ENCODE results near the gene HDAC4.

The HDAC4 gene

GRCh38 chr2:239154971-239155805 lies 245.6 kb downstream of the HDAC4 start:
- no peak for DNase-seq (ENCODE audit: low read depth in 2 of 2)

GRCh38 chr2:239153806-239154591 lies 246.8 kb downstream of the HDAC4 start:
- no peak for DNase-seq (ENCODE audit: low read depth in 2 of 2)

- no peak for DNase-seq (ENCODE audit: low read depth in 2 of 2)
These were observed 247.9 kb downstream of the HDAC4 start for GRCh38 chr2:239152916-239153305.

- DNase-seq (ENCODE audit: low read depth in 2 of 2) = no peak
These were observed 248.4 kb downstream of the HDAC4 start for GRCh38 chr2:239152239-239152915.

GRCh38 chr2:239151201-239152131 lies 249.4 kb downstream of the HDAC4 start:
- no peak for DNase-seq (ENCODE audit: low read depth in 2 of 2)

- no peak for DNase-seq (ENCODE audit: low read depth in 2 of 2)
These were observed 250.5 kb downstream of the HDAC4 start for GRCh38 chr2:239150125-239151011.

GRCh38 chr2:239149501-239149900 lies 251.3 kb downstream of the HDAC4 start:
- DNase-seq (ENCODE audit: low read depth in 2 of 2) = no peak

- no peak for DNase-seq (ENCODE audit: low read depth in 2 of 2)
These were observed 252.2 kb downstream of the HDAC4 start for GRCh38 chr2:239148495-239149200.

GRCh38 chr2:239147376-239147775 lies 253.4 kb downstream of the HDAC4 start:
- no peak for DNase-seq (ENCODE audit: low read depth in 2 of 2)

GRCh38 chr2:239146741-239147181 lies 254.1 kb downstream of the HDAC4 start:
- DNase-seq (ENCODE audit: low read depth in 2 of 2) = no peak

GRCh38 chr2:239146011-239146641 lies 254.7 kb downstream of the HDAC4 start:
- no peak for DNase-seq (ENCODE audit: low read depth in 2 of 2)

GRCh38 chr2:239145601-239146000 lies 255.2 kb downstream of the HDAC4 start:
- no peak for DNase-seq (ENCODE audit: low read depth in 2 of 2)

- DNase-seq (ENCODE audit: low read depth in 2 of 2) = no peak
These were observed 255.7 kb downstream of the HDAC4 start for GRCh38 chr2:239145106-239145505.

GRCh38 chr2:239144713-239144999 lies 256.2 kb downstream of the HDAC4 start:
- no peak for DNase-seq (ENCODE audit: low read depth in 2 of 2)

GRCh38 chr2:239143858-239144712 lies 256.7 kb downstream of the HDAC4 start:
- no peak for DNase-seq (ENCODE audit: low read depth in 2 of 2)

GRCh38 chr2:239142806-239143205 lies 258.0 kb downstream of the HDAC4 start:
- DNase-seq (ENCODE audit: low read depth in 2 of 2) = no peak

GRCh38 chr2:239142296-239142695 lies 258.5 kb downstream of the HDAC4 start:
- no peak for DNase-seq (ENCODE audit: low read depth in 2 of 2)

- no peak for DNase-seq (ENCODE audit: low read depth in 2 of 2)
These were observed 259.6 kb downstream of the HDAC4 start for GRCh38 chr2:239141021-239141760.

Data from stimulated activated CD8-positive, alpha-beta memory T cell treated with anti-CD3 and anti-CD28 coated beads, Interleukin-7, amount 100 ng/mL, for 1 hour (primary cell).